HepG2 (cell line): Measurements from ENCODE around the gene NDRG3. TPM values are rescaled to one million over a fixed set of nuclear protein-coding genes. Genes with fewer than 3 reads are reported as not detected.
A peak's percentile ranks its signal among the peaks of the same experiment; 100 is the strongest.

ENCODE experiments used
- AGO1 ChIP-seq: fragments of 200-400 bp; formaldehyde crosslinking; IDR thresholded peaks from 2 replicates; pipeline ENCODE4 v1.6.1; 2017; ENCODE audit warnings: mild to moderate bottlenecking, low read depth, low read length, moderate library complexity; ENCODE audit not compliant: poor library complexity, severe bottlenecking
- ARNTL ChIP-seq: sonication (generic); formaldehyde crosslinking; IDR thresholded peaks from 2 replicates; pipeline ENCODE4 v1.4.0; 2020; ENCODE audit warnings: mild to moderate bottlenecking, missing genetic modification reagents
- ATF4 ChIP-seq, 2 experiments: fragments of 450-650 bp in 1 of 2; sonication (generic) in 1 of 2; formaldehyde crosslinking; IDR thresholded peaks; 2 replicates each; pipeline versions ENCODE4 v1.5.0 to v1.8.0; 2020 to 2022; ENCODE audit warnings: mild to moderate bottlenecking in 1 of 2, missing genetic modification reagents in 1 of 2
- FOXK2 ChIP-seq: fragments of 450-650 bp; IDR thresholded peaks from 2 replicates; pipeline ENCODE4 v1.6.1; 2016
- ISX ChIP-seq: sonication (generic); formaldehyde crosslinking; conservative IDR thresholded peaks from 2 replicates; pipeline ENCODE4 v1.5.0; 2020; ENCODE audit warnings: missing genetic modification reagents
- MXI1 ChIP-seq: IDR thresholded peaks from 3 replicates; pipeline ENCODE4 v1.6.1; 2012; ENCODE audit warnings: low read depth, low read length, inconsistent platforms, borderline replicate concordance
- NFE2L2 ChIP-seq: fragments of 150-350 bp; IDR thresholded peaks from 2 replicates; pipeline ENCODE4 v1.6.1; 2014; ENCODE audit warnings: low read length
- SAP130 ChIP-seq: IDR thresholded peaks from 2 replicates; pipeline ENCODE4 v1.6.1; 2016; ENCODE audit warnings: low read depth
- SMARCC2 ChIP-seq: fragments of 450-650 bp; IDR thresholded peaks from 2 replicates; pipeline ENCODE4 v1.6.1; 2017; ENCODE audit warnings: antibody characterized with exemption, mild to moderate bottlenecking
- SP2 ChIP-seq: sonication (generic); formaldehyde crosslinking; IDR thresholded peaks from 2 replicates; pipeline ENCODE4 v1.5.1; 2020; ENCODE audit warnings: mild to moderate bottlenecking, missing genetic modification reagents
- TAF15 ChIP-seq: fragments of 200-400 bp; formaldehyde crosslinking; IDR thresholded peaks from one replicate; pipeline ENCODE4 v1.6.1; 2018; ENCODE audit warnings: mild to moderate bottlenecking, low read depth, low read length; ENCODE audit not compliant: poor library complexity, severe bottlenecking
- TRIM24 ChIP-seq: sonication (generic); formaldehyde crosslinking; IDR thresholded peaks from 2 replicates; pipeline ENCODE4 v1.8.0; 2022; ENCODE audit warnings: mild to moderate bottlenecking, missing genetic modification reagents
- ZBTB20 ChIP-seq: sonication (generic); formaldehyde crosslinking; IDR thresholded peaks from 2 replicates; pipeline ENCODE4 v1.8.1; 2023; ENCODE audit warnings: missing genetic modification reagents, low read depth, mild to moderate bottlenecking, borderline replicate concordance
- ZMYM3 ChIP-seq: sonication (generic); formaldehyde crosslinking; IDR thresholded peaks from 2 replicates; pipeline ENCODE4 v1.5.1; 2020; ENCODE audit warnings: mild to moderate bottlenecking, missing genetic modification reagents
- ZNF235 ChIP-seq: sonication (generic); formaldehyde crosslinking; IDR thresholded peaks from 2 replicates; pipeline ENCODE4 v1.8.1; 2023; ENCODE audit warnings: mild to moderate bottlenecking, missing genetic modification reagents, borderline replicate concordance
- ZNF33A ChIP-seq: sonication (generic); formaldehyde crosslinking; IDR thresholded peaks from 2 replicates; pipeline ENCODE4 v1.5.1; 2020; ENCODE audit warnings: missing genetic modification reagents, mild to moderate bottlenecking, moderate library complexity, borderline replicate concordance
- ZNF343 ChIP-seq: sonication (generic); formaldehyde crosslinking; IDR thresholded peaks from 2 replicates; pipeline ENCODE4 v1.4.0; 2020; ENCODE audit warnings: mild to moderate bottlenecking, missing genetic modification reagents
- ZNF550 ChIP-seq: sonication (generic); formaldehyde crosslinking; IDR thresholded peaks from 2 replicates; pipeline ENCODE4 v1.4.0; 2020; ENCODE audit warnings: mild to moderate bottlenecking, missing genetic modification reagents, borderline replicate concordance
- ZNF564 ChIP-seq: sonication (generic); formaldehyde crosslinking; IDR thresholded peaks from 2 replicates; pipeline ENCODE4 v1.8.1; 2023; ENCODE audit warnings: mild to moderate bottlenecking, missing genetic modification reagents
- ZNF740 ChIP-seq: sonication (generic); formaldehyde crosslinking; IDR thresholded peaks from 2 replicates; pipeline ENCODE4 v1.4.0; 2020; ENCODE audit warnings: missing genetic modification reagents
- ZNF773 ChIP-seq: sonication (generic); formaldehyde crosslinking; IDR thresholded peaks from 2 replicates; pipeline ENCODE4 v1.4.0; 2020; ENCODE audit warnings: missing genetic modification reagents, borderline replicate concordance
- ZNF792 ChIP-seq: IDR thresholded peaks from 2 replicates; pipeline ENCODE4 v1.6.1; 2016
- polyA plus RNA-seq, 8 experiments: library from polyadenylated mRNA; depleted of rRNA in 3 of 8; stranded (reverse) in 7 of 8; unstranded in 1 of 8; fragments of >200 nt; fragmentation: Illumina TruSeq in 4 of 8; extraction: Trizol in 4 of 8; gene quantifications; 2 replicates each; pipeline versions ENCODE4 v1.2.1 to v1.2.3, GENCODE V29; 2011 to 2016; ENCODE audit warnings: low read depth in 4 of 8, missing spikeins in 1 of 8, mixed read lengths in 1 of 8; ENCODE audit not compliant: insufficient read depth in 1 of 8
- total RNA-seq, 5 experiments: library from RNA; depleted of rRNA; stranded (reverse); fragments of >200 nt; fragmentation: Illumina TruSeq; extraction: Trizol; gene quantifications; 2 replicates each; pipeline ENCODE4 v1.2.3, GENCODE V29; 2016; ENCODE audit warnings: low read depth in 1 of 5
- TF ChIP-seq, protein P1 (sequence below): sonication (generic); formaldehyde crosslinking; IDR thresholded peaks from 2 replicates; pipeline ENCODE4 v1.9.0; 2022; ENCODE audit warnings: low read depth, missing genetic modification reagents
- TF ChIP-seq, protein P2 (sequence below): IDR thresholded peaks from 2 replicates; pipeline ENCODE4 v1.6.1; 2016; ENCODE audit warnings: low read depth
- TF ChIP-seq, protein P3 (sequence below): sonication (generic); formaldehyde crosslinking; IDR thresholded peaks from 2 replicates; pipeline ENCODE4 v1.4.0; 2020; ENCODE audit warnings: missing genetic modification reagents, borderline replicate concordance

NDRG3 gene
- total and polyA plus RNA-seq, 2 of the 13 experiments (the other 11 are each of a cell fraction or from before 2014, with no cell fraction given) = 36.0 to 40.5 TPM

DNA sequence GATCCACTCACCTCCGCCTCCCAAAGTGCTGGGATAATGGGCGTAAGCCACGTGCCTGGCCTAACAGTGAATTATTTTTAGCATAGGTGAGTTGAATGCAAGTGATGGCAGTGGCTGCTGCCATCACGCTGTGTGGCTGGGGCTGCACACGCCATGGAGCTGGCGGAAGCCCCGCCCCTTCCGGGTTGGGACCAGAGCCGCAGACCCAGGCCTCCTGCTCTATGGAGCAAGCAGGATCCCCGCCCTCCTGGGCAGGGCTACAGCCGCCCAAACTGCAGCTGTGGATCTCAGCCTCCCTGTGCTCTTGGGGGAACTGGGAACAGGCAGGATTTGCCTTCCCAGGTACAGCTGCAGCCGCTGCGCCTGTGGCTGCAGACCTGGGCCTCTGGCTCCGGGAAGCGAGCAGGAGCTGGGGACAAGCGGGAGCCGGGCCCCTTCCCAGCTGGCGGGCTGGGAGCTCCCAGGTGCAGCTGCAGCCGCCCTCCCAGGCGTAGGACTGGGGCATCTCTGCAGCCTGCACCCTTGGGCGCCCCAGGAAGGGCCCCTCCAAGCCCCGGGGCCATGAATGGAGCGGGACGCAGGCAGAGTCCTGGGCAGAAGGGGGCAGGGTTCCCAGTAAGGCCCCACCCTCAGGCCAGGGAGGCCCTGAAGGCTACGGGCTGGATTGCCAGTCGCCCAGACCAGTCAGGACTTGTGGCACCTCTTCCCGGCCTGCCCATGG, 69.0 kb downstream of the NDRG3 start (continued):
- TF ChIP-seq SP2 (CRISPR knock-in tag) (peak; percentile 89; the same call in 1 of the 2 replicates), ZNF550 (CRISPR knock-in tag) (no peak), NFE2L2 (no peak), ZNF235 (CRISPR knock-in tag) (no peak), ISX (CRISPR knock-in tag) (no peak), ZNF33A (no peak), ZBTB20 (CRISPR knock-in tag) (no peak), ZNF773 (CRISPR knock-in tag) (no peak), AGO1 (no peak), SMARCC2 (no peak), TRIM24 (CRISPR knock-in tag) (no peak), FOXK2 (no peak), ZMYM3 (CRISPR knock-in tag) (no peak), ARNTL (CRISPR knock-in tag) (no peak), TAF15 (peak; percentile 17), MXI1 (no peak), ZNF740 (CRISPR knock-in tag) (no peak), SAP130 (CRISPR knock-in tag) (no peak), ZNF343 (CRISPR knock-in tag) (no peak), ATF4 (CRISPR knock-in tag; IDR thresholded peaks at IDR 0.05) (no peak), ZNF792 (CRISPR knock-in tag) (no peak), ZNF564 (CRISPR knock-in tag) (no peak)
- TF ChIP-seq, protein P1, sequence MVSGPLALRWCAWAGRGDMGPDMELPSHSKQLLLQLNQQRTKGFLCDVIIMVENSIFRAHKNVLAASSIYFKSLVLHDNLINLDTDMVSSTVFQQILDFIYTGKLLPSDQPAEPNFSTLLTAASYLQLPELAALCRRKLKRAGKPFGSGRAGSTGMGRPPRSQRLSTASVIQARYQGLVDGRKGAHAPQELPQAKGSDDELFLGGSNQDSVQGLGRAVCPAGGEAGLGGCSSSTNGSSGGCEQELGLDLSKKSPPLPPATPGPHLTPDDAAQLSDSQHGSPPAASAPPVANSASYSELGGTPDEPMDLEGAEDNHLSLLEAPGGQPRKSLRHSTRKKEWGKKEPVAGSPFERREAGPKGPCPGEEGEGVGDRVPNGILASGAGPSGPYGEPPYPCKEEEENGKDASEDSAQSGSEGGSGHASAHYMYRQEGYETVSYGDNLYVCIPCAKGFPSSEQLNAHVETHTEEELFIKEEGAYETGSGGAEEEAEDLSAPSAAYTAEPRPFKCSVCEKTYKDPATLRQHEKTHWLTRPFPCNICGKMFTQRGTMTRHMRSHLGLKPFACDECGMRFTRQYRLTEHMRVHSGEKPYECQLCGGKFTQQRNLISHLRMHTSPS (CRISPR knock-in tag) = no peak
- TF ChIP-seq, protein P2, sequence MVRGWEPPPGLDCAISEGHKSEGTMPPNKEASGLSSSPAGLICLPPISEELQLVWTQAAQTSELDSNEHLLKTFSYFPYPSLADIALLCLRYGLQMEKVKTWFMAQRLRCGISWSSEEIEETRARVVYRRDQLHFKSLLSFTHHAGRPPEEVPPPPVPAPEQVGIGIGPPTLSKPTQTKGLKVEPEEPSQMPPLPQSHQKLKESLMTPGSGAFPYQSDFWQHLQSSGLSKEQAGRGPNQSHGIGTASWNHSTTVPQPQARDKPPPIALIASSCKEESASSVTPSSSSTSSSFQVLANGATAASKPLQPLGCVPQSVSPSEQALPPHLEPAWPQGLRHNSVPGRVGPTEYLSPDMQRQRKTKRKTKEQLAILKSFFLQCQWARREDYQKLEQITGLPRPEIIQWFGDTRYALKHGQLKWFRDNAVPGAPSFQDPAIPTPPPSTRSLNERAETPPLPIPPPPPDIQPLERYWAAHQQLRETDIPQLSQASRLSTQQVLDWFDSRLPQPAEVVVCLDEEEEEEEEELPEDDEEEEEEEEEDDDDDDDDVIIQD (CRISPR knock-in tag) = no peak
- TF ChIP-seq, protein P3, sequence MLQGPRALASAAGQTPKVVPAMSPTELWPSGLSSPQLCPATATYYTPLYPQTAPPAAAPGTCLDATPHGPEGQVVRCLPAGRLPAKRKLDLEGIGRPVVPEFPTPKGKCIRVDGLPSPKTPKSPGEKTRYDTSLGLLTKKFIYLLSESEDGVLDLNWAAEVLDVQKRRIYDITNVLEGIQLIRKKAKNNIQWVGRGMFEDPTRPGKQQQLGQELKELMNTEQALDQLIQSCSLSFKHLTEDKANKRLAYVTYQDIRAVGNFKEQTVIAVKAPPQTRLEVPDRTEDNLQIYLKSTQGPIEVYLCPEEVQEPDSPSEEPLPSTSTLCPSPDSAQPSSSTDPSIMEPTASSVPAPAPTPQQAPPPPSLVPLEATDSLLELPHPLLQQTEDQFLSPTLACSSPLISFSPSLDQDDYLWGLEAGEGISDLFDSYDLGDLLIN (CRISPR knock-in tag) = no peak
